GM23248 (cell line): ENCODE measurements around the gene ERMP1. TPM values are rescaled to one million over a fixed set of nuclear protein-coding genes. Genes with fewer than 3 reads are reported as not detected.
"Not testable (repeated sequence)": the region's sequence is repeated elsewhere in the genome, so short reads cannot be mapped to it uniquely, and the experiment has no call there.

ENCODE experiments used
- DNase-seq: peaks from one replicate; pipeline ENCODE4 v3.0.0-alpha.2; 2015
- H2AFZ ChIP-seq: fragments of 200-600 bp; sonication (generic); 2 replicates; pipeline ENCODE4 v1.6.1; 2016; ENCODE audit warnings: antibody characterized with exemption
- H3F3A ChIP-seq: fragments of 200-600 bp; sonication (generic); 2 replicates; pipeline ENCODE4 v1.6.1; 2016; ENCODE audit warnings: mild to moderate bottlenecking, antibody characterized with exemption, mixed run types; ENCODE audit not compliant: insufficient read depth
- H3K27ac ChIP-seq: fragments of 200-600 bp; sonication (generic); 2 replicates; pipeline ENCODE4 v1.5.1; 2016; ENCODE audit warnings: mild to moderate bottlenecking
- H3K27me3 ChIP-seq: fragments of 200-600 bp; sonication (generic); replicated peaks from 2 replicates; pipeline ENCODE4 v1.6.1; 2016; ENCODE audit warnings: mild to moderate bottlenecking; ENCODE audit not compliant: insufficient read depth
- H3K36me3 ChIP-seq: fragments of 200-600 bp; sonication (generic); 2 replicates; pipeline ENCODE4 v1.6.1; 2016; ENCODE audit warnings: low read depth, mild to moderate bottlenecking
- H3K4me1 ChIP-seq: fragments of 200-600 bp; sonication (generic); 2 replicates; pipeline ENCODE4 v1.6.1; 2016; ENCODE audit warnings: mild to moderate bottlenecking; ENCODE audit not compliant: insufficient read depth
- H3K4me2 ChIP-seq: fragments of 200-600 bp; sonication (generic); one replicate; pipeline ENCODE4 v1.6.1; 2016; ENCODE audit warnings: mild to moderate bottlenecking; ENCODE audit not compliant: unreplicated experiment
- H3K4me3 ChIP-seq: fragments of 200-600 bp; sonication (generic); 2 replicates; pipeline ENCODE4 v1.5.1; 2016; ENCODE audit warnings: mild to moderate bottlenecking
- H3K79me2 ChIP-seq: fragments of 200-600 bp; sonication (generic); 2 replicates; pipeline ENCODE4 v1.6.1; 2016; ENCODE audit warnings: mild to moderate bottlenecking; ENCODE audit not compliant: insufficient read depth
- H3K9ac ChIP-seq: fragments of 200-600 bp; sonication (generic); 2 replicates; pipeline ENCODE4 v1.6.1; 2016; ENCODE audit warnings: mild to moderate bottlenecking
- H3K9me2 ChIP-seq: fragments of 200-600 bp; sonication (generic); 2 replicates; pipeline ENCODE4 v1.6.1; 2016; ENCODE audit warnings: mixed run types, mild to moderate bottlenecking, moderate library complexity; ENCODE audit not compliant: insufficient read depth
- H3K9me3 ChIP-seq: fragments of 200-600 bp; sonication (generic); one replicate; pipeline ENCODE4 v1.6.1; 2017; ENCODE audit warnings: low read depth
- H4K20me1 ChIP-seq: fragments of 200-600 bp; sonication (generic); 2 replicates; pipeline ENCODE4 v1.6.0; 2016; ENCODE audit not compliant: insufficient read depth
- EZH2 ChIP-seq: fragments of 200-600 bp; sonication (generic); IDR thresholded peaks from 2 replicates; pipeline ENCODE4 v1.6.1; 2018; ENCODE audit warnings: antibody characterized with exemption, mild to moderate bottlenecking; ENCODE audit not compliant: insufficient read depth, poor library complexity, severe bottlenecking
- EZH2phosphoT487 ChIP-seq: fragments of 200-600 bp; sonication (generic); IDR thresholded peaks from 2 replicates; pipeline ENCODE4 v1.6.1; 2018; ENCODE audit warnings: antibody characterized with exemption, moderate library complexity, mild to moderate bottlenecking, low read depth; ENCODE audit not compliant: insufficient read depth
- WGBS, 2 experiments: methylation state at CpG; one replicate each; pipeline ENCODE4 v1.1.6; 2015 to 2017; ENCODE audit warnings: low lambda C conversion rate in 2 of 2, low coverage in 1 of 2; ENCODE audit errors: missing lambda C conversion rate in 2 of 2; 5-methylcytosine and 5-hydroxymethylcytosine counted together
- in situ Hi-C: fragments of 300-500 bp; cut with MboI; formaldehyde crosslinking; loops from 2 replicates; pipeline ENCODE4 v1.15.0; 2020
- polyA plus RNA-seq: library from polyadenylated mRNA; unstranded; fragments of >200 nt; fragmentation: Nextera tagmentation; extraction: Ambion mirVana; gene quantifications from 2 replicates; pipeline ENCODE4 v1.2.1, GENCODE V29; 2016
- total RNA-seq: library from RNA; depleted of rRNA; stranded (reverse); fragments of >200 nt; shearing (Covaris generic); gene quantifications from 2 replicates; pipeline ENCODE4 v1.2.3, GENCODE V29; 2014

ERMP1 gene
- total and polyA plus RNA-seq, 2 experiments from 2014 or later = 2.6 to 8.4 TPM

DNA sequence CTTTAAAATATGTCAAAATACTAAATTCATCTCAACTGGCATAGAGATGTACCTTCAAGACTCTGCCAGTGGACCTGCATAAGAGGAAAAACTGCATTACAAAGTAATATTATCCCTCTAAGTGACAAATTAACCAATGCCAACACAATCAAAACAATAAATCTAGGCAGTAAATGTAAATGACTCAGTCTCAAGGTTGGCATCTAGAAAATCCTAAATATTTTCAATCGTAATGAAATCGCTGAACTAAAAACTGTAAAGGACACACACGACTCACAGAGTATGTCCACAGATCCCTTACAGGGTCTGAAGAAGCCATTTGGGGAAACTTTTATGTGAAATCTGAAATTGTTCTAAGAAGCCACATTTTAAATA is 31.2 kb downstream of the ERMP1 start:
- TF ChIP-seq EZH2 (no peak), EZH2phosphoT487 (no peak)
- no peak overlapping the region for H2AFZ ChIP-seq
- no peaks in the 10 kb centered on the region for H3K36me3 ChIP-seq
- 95 to 99% methylated on average over 3 of the region's 3 CpGs for WGBS, 2 experiments
- H3K4me1 ChIP-seq = 0 out of 2 replicates have a peak, but pooled peaks cover 3% of the 10 kb centered on the region
- no peak overlapping the region for H3K27ac ChIP-seq
- no peaks in the 10 kb centered on the region for H3K9me2 ChIP-seq
- no peaks in the 10 kb centered on the region for H4K20me1 ChIP-seq
- in situ Hi-C loops = no loop called here
- H3K27me3 ChIP-seq = no peaks in the 10 kb centered on the region
- no peak overlapping the region for H3K4me2 ChIP-seq
- no peaks in the 10 kb centered on the region for H3K9me3 ChIP-seq
- DNase-seq = no peak
- H3K9ac ChIP-seq = no peak overlapping the region
- no peak overlapping the region for H3K4me3 ChIP-seq
- H3K79me2 ChIP-seq = no peaks in the 10 kb centered on the region
- H3F3A ChIP-seq = no peaks in the 10 kb centered on the region

DNA sequence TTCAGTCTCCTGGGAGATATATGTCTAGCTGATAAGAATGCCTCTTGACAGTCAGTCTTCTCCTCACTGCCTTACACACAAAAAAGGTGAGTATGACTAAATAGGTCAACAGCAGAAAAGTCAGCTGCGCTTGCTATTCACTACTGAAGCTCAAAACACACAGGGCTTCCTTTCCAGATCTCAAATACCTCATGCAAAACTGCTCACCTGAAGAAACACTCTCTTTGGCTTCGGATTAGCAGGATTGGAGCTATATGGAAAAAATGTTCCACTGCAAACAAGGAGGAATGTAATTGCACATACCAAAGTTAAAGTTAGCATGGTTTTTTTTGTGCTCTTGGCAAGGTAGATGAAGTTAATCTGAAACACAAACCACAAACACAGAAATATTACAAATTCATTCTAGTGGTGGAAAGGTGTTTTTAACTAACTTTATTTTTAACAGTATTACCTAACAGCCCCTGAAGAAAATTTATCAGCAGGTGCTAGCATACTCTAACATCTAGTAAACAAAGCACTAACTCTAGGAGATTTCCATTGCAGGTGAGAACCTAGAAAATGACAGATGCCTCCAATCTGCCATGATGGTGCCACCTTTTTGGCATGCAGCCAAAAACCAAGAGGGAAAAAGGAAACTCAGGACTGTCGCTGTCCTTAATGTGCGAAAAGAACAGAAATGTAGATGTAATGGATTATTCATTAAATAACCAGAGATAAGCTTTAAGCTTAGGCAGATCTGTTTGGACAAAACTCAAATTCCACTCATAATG is 31.8 kb downstream of the ERMP1 start:
- Histone ChIP-seq H3K4me2 (no peak overlapping the region), H3K27ac (no peak overlapping the region), H3K4me3 (no peak overlapping the region), H3K9ac (no peak overlapping the region), H2AFZ (no peak overlapping the region), H3K36me3 (no peaks in the 10 kb centered on the region), H3K9me2 (no peaks in the 10 kb centered on the region), H4K20me1 (no peaks in the 10 kb centered on the region), H3F3A (no peaks in the 10 kb centered on the region; the same call in 1 of the 2 replicates), H3K79me2 (no peaks in the 10 kb centered on the region), H3K4me1 (0 out of 2 replicates have a peak, but pooled peaks cover 3% of the 10 kb centered on the region), H3K9me3 (no peaks in the 10 kb centered on the region), H3K27me3 (no peaks in the 10 kb centered on the region)
- TF ChIP-seq EZH2phosphoT487 (no peak), EZH2 (no peak)
- WGBS, 2 experiments = 86 to 91% methylated on average over 4 of the region's 4 CpGs
- in situ Hi-C loops = no loop called here
- DNase-seq = no peak

GRCh38 chr9:5800378-5800777 is 32.5 kb downstream of the ERMP1 start:
- H2AFZ ChIP-seq, in situ Hi-C loops, H4K20me1 ChIP-seq, DNase-seq, H3K9me3 ChIP-seq, H3K36me3 ChIP-seq, H3F3A ChIP-seq, H3K4me3 ChIP-seq, H3K9me2 ChIP-seq, H3K4me1 ChIP-seq, H3K27ac ChIP-seq, H3K4me2 ChIP-seq, H3K9ac ChIP-seq, H3K27me3 ChIP-seq, H3K79me2 ChIP-seq: not testable (repeated sequence)
- 79 to 82% methylated on average over 7 of the region's 7 CpGs for WGBS, 2 experiments

GRCh38 chr9:5799314-5799713 is 33.6 kb downstream of the ERMP1 start:
- Histone ChIP-seq H3K79me2 (no peaks in the 10 kb centered on the region), H3K9me2 (no peaks in the 10 kb centered on the region), H3K27me3 (no peaks in the 10 kb centered on the region), H3F3A (peaks cover under 1% of the 10 kb centered on the region; the same call in 1 of the 2 replicates), H3K27ac (no peak overlapping the region), H2AFZ (peak overlapping the region; percentile 59), H3K4me2 (peak overlapping the region; percentile 56), H4K20me1 (no peaks in the 10 kb centered on the region), H3K9ac (peak overlapping the region; percentile 23; the same call in 1 of the 2 replicates), H3K9me3 (no peaks in the 10 kb centered on the region), H3K4me3 (no peak overlapping the region), H3K4me1 (0 out of 2 replicates have a peak, but pooled peaks cover 3% of the 10 kb centered on the region), H3K36me3 (no peaks in the 10 kb centered on the region)
- TF ChIP-seq EZH2phosphoT487 (no peak), EZH2 (no peak)
- WGBS, 2 experiments = 31 to 32% methylated on average over 5 of the region's 5 CpGs
- in situ Hi-C loops = no loop called here
- DNase-seq = peak; percentile 67

- no peaks in the 10 kb centered on the region for H3K79me2 ChIP-seq
- no peak overlapping the region for H2AFZ ChIP-seq
- H3K9me3 ChIP-seq = no peaks in the 10 kb centered on the region
- in situ Hi-C loops = no loop called here
- H3F3A ChIP-seq = peaks cover 8% of the 10 kb centered on the region
- H3K9me2 ChIP-seq = no peaks in the 10 kb centered on the region
- H3K36me3 ChIP-seq = no peaks in the 10 kb centered on the region
- H3K4me3 ChIP-seq = no peak overlapping the region
- no peak overlapping the region for H3K9ac ChIP-seq
- H3K27ac ChIP-seq = no peak overlapping the region
- WGBS, 2 experiments = 51 to 53% methylated on average over 2 of the region's 2 CpGs
- H3K4me1 ChIP-seq = 0 out of 2 replicates have a peak, but pooled peaks cover 3% of the 10 kb centered on the region
- TF ChIP-seq EZH2phosphoT487 (no peak), EZH2 (no peak)
- no peaks in the 10 kb centered on the region for H4K20me1 ChIP-seq
- DNase-seq = no peak
- H3K27me3 ChIP-seq = no peaks in the 10 kb centered on the region
- H3K4me2 ChIP-seq = no peak overlapping the region
Measured at GRCh38 chr9:5798581-5798980, 34.3 kb downstream of the ERMP1 start.
